Measurements from ENCODE around the gene PPIE.

The PPIE gene

DNA sequence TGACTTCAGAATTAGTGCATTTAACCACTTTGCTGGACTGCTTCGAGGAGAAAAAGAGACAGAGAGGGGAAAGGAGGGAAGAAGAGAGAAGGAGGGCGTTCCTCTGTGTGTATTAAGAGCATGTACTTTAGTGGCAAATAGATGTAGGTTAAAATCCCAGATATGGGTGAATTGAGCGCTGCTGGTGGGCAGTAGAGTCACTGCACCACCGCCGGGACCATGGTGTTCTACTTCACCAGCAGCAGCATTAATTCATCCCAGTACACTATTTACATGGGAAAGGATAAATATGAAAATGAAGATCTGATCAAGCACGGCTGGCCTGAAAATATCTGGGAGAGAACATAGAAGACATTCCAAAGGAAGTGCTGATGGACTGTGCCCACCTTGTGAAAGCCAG lies 20.9 kb upstream of the PPIE start:
- TF ChIP-seq MAX (IDR thresholded peaks at IDR 0.05): no peak
- TF ChIP-seq TCF12 (IDR thresholded peaks at IDR 0.05; ENCODE audit: low read depth): no peak
- TF ChIP-seq NFIC (IDR thresholded peaks at IDR 0.05): no peak
- no peak for TF ChIP-seq CEBPB (IDR thresholded peaks at IDR 0.05)
- no peak for TF ChIP-seq USF1 (IDR thresholded peaks at IDR 0.05)
- no peak for TF ChIP-seq EGR1 (IDR thresholded peaks at IDR 0.05)
- no peak for TF ChIP-seq EP300 (IDR thresholded peaks at IDR 0.05; ENCODE audit: borderline replicate concordance)

GRCh38 chr1:39720094-39720999 lies 18.3 kb upstream of the PPIE start:
- TF ChIP-seq RAD21 (IDR thresholded peaks at IDR 0.05; ENCODE audit: low read depth): peak; percentile 82
- TF ChIP-seq ZBTB7A (IDR thresholded peaks at IDR 0.05; ENCODE audit: low read depth): no peak
- no peak for TF ChIP-seq CEBPB (IDR thresholded peaks at IDR 0.05)
- no peak for TF ChIP-seq NFIC (IDR thresholded peaks at IDR 0.05)

- TF ChIP-seq EGR1 (IDR thresholded peaks at IDR 0.05) (no peak), YY1 (IDR thresholded peaks at IDR 0.05; ENCODE audit: low read depth) (no peak), NFIC (IDR thresholded peaks at IDR 0.05) (no peak), USF1 (IDR thresholded peaks at IDR 0.05) (no peak), ZBTB7A (IDR thresholded peaks at IDR 0.05; ENCODE audit: low read depth) (no peak), EP300 (IDR thresholded peaks at IDR 0.05; ENCODE audit: borderline replicate concordance) (no peak), FOXM1 (IDR thresholded peaks at IDR 0.05; ENCODE audit: borderline replicate concordance, low read depth) (no peak), REST (IDR thresholded peaks at IDR 0.05; ENCODE audit: low read depth) (no peak), CEBPB (IDR thresholded peaks at IDR 0.05) (no peak), TAF1 (IDR thresholded peaks at IDR 0.05; ENCODE audit: low read depth) (no peak)
Measured at GRCh38 chr1:39721664-39722063, 17.0 kb upstream of the PPIE start.

GRCh38 chr1:39722495-39722894 lies 16.2 kb upstream of the PPIE start:
- TF ChIP-seq TCF12 (IDR thresholded peaks at IDR 0.05; ENCODE audit: low read depth) (no peak), TAF1 (IDR thresholded peaks at IDR 0.05; ENCODE audit: low read depth) (no peak), RAD21 (IDR thresholded peaks at IDR 0.05; ENCODE audit: low read depth) (no peak), YY1 (IDR thresholded peaks at IDR 0.05; ENCODE audit: low read depth) (no peak), EGR1 (IDR thresholded peaks at IDR 0.05) (no peak), CREB1 (IDR thresholded peaks at IDR 0.05; ENCODE audit: low read depth) (no peak), USF1 (IDR thresholded peaks at IDR 0.05) (no peak), CEBPB (IDR thresholded peaks at IDR 0.05) (no peak), TEAD4 (IDR thresholded peaks at IDR 0.05) (no peak), EP300 (IDR thresholded peaks at IDR 0.05; ENCODE audit: borderline replicate concordance) (no peak), FOXM1 (IDR thresholded peaks at IDR 0.05; ENCODE audit: borderline replicate concordance, low read depth) (no peak)

DNA sequence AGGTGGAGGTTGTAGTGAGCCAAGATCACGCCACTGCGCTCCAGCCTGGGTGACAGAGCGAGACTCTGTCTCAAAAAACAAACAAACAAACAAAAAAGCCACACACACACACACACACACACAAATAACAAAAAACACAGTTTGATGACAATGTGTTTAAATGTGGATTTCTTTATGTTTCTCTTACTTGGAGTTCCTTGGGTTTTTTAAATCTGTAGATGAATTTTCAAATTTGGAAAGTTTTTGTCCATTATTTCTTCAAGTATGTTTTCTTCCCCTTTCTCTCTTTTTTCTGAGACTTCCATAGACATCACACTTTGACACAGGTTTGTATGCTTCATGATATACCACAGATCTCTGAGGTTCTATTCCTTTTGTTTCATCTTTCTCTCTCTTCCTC lies 12.1 kb upstream of the PPIE start:
- TF ChIP-seq CREB1 (IDR thresholded peaks at IDR 0.05; ENCODE audit: low read depth) (no peak), NFIC (IDR thresholded peaks at IDR 0.05) (no peak), FOXM1 (IDR thresholded peaks at IDR 0.05; ENCODE audit: borderline replicate concordance, low read depth) (no peak), TAF1 (IDR thresholded peaks at IDR 0.05; ENCODE audit: low read depth) (no peak), ZBTB7A (IDR thresholded peaks at IDR 0.05; ENCODE audit: low read depth) (no peak), MAX (IDR thresholded peaks at IDR 0.05) (no peak), CEBPB (IDR thresholded peaks at IDR 0.05) (no peak), REST (IDR thresholded peaks at IDR 0.05; ENCODE audit: low read depth) (no peak)

All from Ishikawa (cell line).